Calu3 (cell line): ENCODE data around the gene NDUFA6. TPM values are rescaled to one million over a fixed set of nuclear protein-coding genes. Genes with fewer than 3 reads are reported as not detected.

Experiments used
- BruUV-seq: library from RNA; stranded (reverse); fragments of 400-500 nt; replicated peaks from 2 replicates; lab custom pipeline; 2021; lab: Mats Ljungman, UMichigan
- CTCF ChIA-PET: fragments of 300-600 bp; sonication (Branson Sonifier 250); formaldehyde crosslinking; loops from one replicate; lab custom pipeline; 2022; ENCODE audit warnings: antibody characterized with exemption; lab: Charles Lee
- DNase-seq: peaks from one replicate; pipeline ENCODE4 v3.0.0; 2022
- H3K27ac Mint-ChIP-seq: one replicate; pipeline ENCODE4 v1.8.0; 2022; ENCODE audit warnings: mixed read lengths; ENCODE audit not compliant: unreplicated experiment
- H3K27me3 Mint-ChIP-seq: one replicate; pipeline ENCODE4 v1.8.0; 2022; ENCODE audit warnings: mixed read lengths; ENCODE audit not compliant: unreplicated experiment
- H3K36me3 Mint-ChIP-seq: one replicate; pipeline ENCODE4 v1.8.0; 2022; ENCODE audit warnings: mild to moderate bottlenecking, moderate library complexity, mixed read lengths; ENCODE audit not compliant: insufficient read depth, unreplicated experiment
- H3K4me1 Mint-ChIP-seq: one replicate; pipeline ENCODE4 v1.8.0; 2022; ENCODE audit warnings: mild to moderate bottlenecking, low read depth, mixed read lengths; ENCODE audit not compliant: unreplicated experiment
- H3K4me3 Mint-ChIP-seq: one replicate; pipeline ENCODE4 v1.8.0; 2022; ENCODE audit warnings: mild to moderate bottlenecking, low read depth, moderate library complexity, mixed read lengths; ENCODE audit not compliant: unreplicated experiment
- H3K9me3 Mint-ChIP-seq: one replicate; pipeline ENCODE4 v1.8.0; 2022; ENCODE audit warnings: low read depth, mixed read lengths; ENCODE audit not compliant: unreplicated experiment
- CTCF ChIP-seq: fragments of 200-600 bp; IDR thresholded peaks from one replicate; pipeline ENCODE4 v1.8.0; 2022; ENCODE audit warnings: antibody characterized with exemption; ENCODE audit not compliant: unreplicated experiment
- intact Hi-C: fragments of 100-400 bp; cut with micrococcal nuclease; formaldehyde crosslinking; loops from one replicate; pipeline ENCODE4 v1.10.0; 2022; ENCODE audit not compliant: unreplicated experiment
- total RNA-seq: library from RNA; stranded (reverse); gene quantifications from 2 replicates; pipeline ENCODE4 v1.2.3, GENCODE V29; 2022

The NDUFA6 gene
- total RNA-seq, 1 experiment from 2014 or later: 61.6 TPM

GRCh38 chr22:42069801-42070516, 20.6 kb downstream of the NDUFA6 start:
- peak overlapping the region; percentile 67 for H3K27ac Mint-ChIP-seq
- no peak for DNase-seq
- H3K9me3 Mint-ChIP-seq: no peaks in the 10 kb centered on the region
- CTCF ChIA-PET: interaction anchor here (0.6 to 2.0 kb wide), 2 partner anchors 8 to 21 kb away, joined by 3 to 5 read pairs; partner anchors contain the start of gene NDUFA6
- intact Hi-C loops: loop anchor here (5.0 kb wide), 2 partner anchors 103 to 123 kb away; partner anchors contain the start of genes CENPM and SEPTIN3
- TF ChIP-seq CTCF: no peak
- no peaks in the 10 kb centered on the region for H3K27me3 Mint-ChIP-seq
- TSS peak; percentile 82 for BruUV-seq
- H3K4me1 Mint-ChIP-seq: no peaks in the 10 kb centered on the region
- H3K36me3 Mint-ChIP-seq: peaks cover 17% of the 10 kb centered on the region
- H3K4me3 Mint-ChIP-seq: peak overlapping the region; percentile 75

GRCh38 chr22:42068291-42068690, 22.3 kb downstream of the NDUFA6 start:
- Mint-ChIP-seq H3K36me3 (peaks cover 13% of the 10 kb centered on the region), H3K27ac (no peak overlapping the region), H3K9me3 (no peaks in the 10 kb centered on the region), H3K4me3 (no peak overlapping the region), H3K27me3 (no peaks in the 10 kb centered on the region), H3K4me1 (no peaks in the 10 kb centered on the region)
- no peak for DNase-seq
- intact Hi-C loops: no loop called here
- TF ChIP-seq CTCF: no peak
- CTCF ChIA-PET: no interaction called here
- no TSS peak for BruUV-seq

GRCh38 chr22:42067671-42068251, 22.8 kb downstream of the NDUFA6 start:
- no peaks in the 10 kb centered on the region for H3K27me3 Mint-ChIP-seq
- peaks cover 16% of the 10 kb centered on the region for H3K36me3 Mint-ChIP-seq
- TF ChIP-seq CTCF: no peak
- no peak overlapping the region for H3K4me3 Mint-ChIP-seq
- DNase-seq: no peak
- intact Hi-C loops: no loop called here
- BruUV-seq: no TSS peak
- CTCF ChIA-PET: interaction anchor here (0.6 kb wide), 1 partner anchor 119 kb away, joined by 4 read pairs; no protein-coding TSS in a partner anchor
- H3K9me3 Mint-ChIP-seq: no peaks in the 10 kb centered on the region
- H3K4me1 Mint-ChIP-seq: no peaks in the 10 kb centered on the region
- no peak overlapping the region for H3K27ac Mint-ChIP-seq

GRCh38 chr22:42066937-42067336, 23.6 kb downstream of the NDUFA6 start:
- H3K36me3 Mint-ChIP-seq: peaks cover 16% of the 10 kb centered on the region
- DNase-seq: no peak
- no peaks in the 10 kb centered on the region for H3K4me1 Mint-ChIP-seq
- H3K27me3 Mint-ChIP-seq: no peaks in the 10 kb centered on the region
- no peak overlapping the region for H3K4me3 Mint-ChIP-seq
- intact Hi-C loops: no loop called here
- no peak for TF ChIP-seq CTCF
- no peak overlapping the region for H3K27ac Mint-ChIP-seq
- H3K9me3 Mint-ChIP-seq: no peaks in the 10 kb centered on the region
- BruUV-seq: no TSS peak
- CTCF ChIA-PET: no interaction called here
